Endothelial cell of umbilical vein (primary cell): ENCODE measurements around the gene VSIG10L. TPM values are rescaled to one million over a fixed set of nuclear protein-coding genes. Genes with fewer than 3 reads are reported as not detected.

Experiments
- BruUV-seq: library from RNA; stranded (reverse); fragments of 400-500 nt; replicated peaks from 2 replicates; lab custom pipeline; 2021; lab: Mats Ljungman, UMichigan
- CTCF ChIA-PET: fragments of 300-600, 350-600 bp; sonication (Branson Sonifier 250); formaldehyde crosslinking; loops from one replicate; lab custom pipeline; 2021; ENCODE audit warnings: antibody characterized with exemption, inconsistent platforms; lab: Charles Lee
- POLR2A ChIA-PET: fragments of 300-600, 350-600 bp; sonication (Branson Sonifier 250); formaldehyde crosslinking; loops from one replicate; lab custom pipeline; 2021; ENCODE audit warnings: antibody characterized with exemption, inconsistent platforms; lab: Charles Lee
- DNase-seq: peaks from one replicate; pipeline ENCODE4 v3.0.0-alpha.2; 2011; ENCODE audit warnings: low read depth, low spot score
- FAIRE-seq: peaks from 2 replicates; lab custom pipeline; 2011; peaks lifted over from hg19 to GRCh38; lab: Jason Lieb, UNC
- H2AFZ ChIP-seq: 2 replicates; pipeline ENCODE4 v1.6.0; 2012; ENCODE audit warnings: low read depth, low read length, control low read depth, inconsistent platforms
- H3K27ac ChIP-seq: 2 replicates; pipeline ENCODE4 v1.5.1; 2011; ENCODE audit warnings: low read depth, mild to moderate bottlenecking, control low read depth, low read length, moderate library complexity; ENCODE audit not compliant: insufficient read depth
- H3K27me3 ChIP-seq, 2 experiments: 2 replicates each; pipeline versions ENCODE4 v1.6.0 to v1.6.1; 2011; ENCODE audit warnings: low read length in 2 of 2, mixed read lengths in 1 of 2; ENCODE audit not compliant: control insufficient read depth in 2 of 2, insufficient read depth in 2 of 2
- H3K36me3 ChIP-seq, 2 experiments: 2 replicates in 1 of 2; 3 replicates in 1 of 2; pipeline ENCODE4 v1.5.1; 2011; ENCODE audit warnings: low read length in 2 of 2, mild to moderate bottlenecking in 1 of 2, moderate library complexity in 1 of 2; ENCODE audit not compliant: control insufficient read depth in 2 of 2, insufficient read depth in 2 of 2; ENCODE audit errors: extremely low read depth in 1 of 2
- H3K4me1 ChIP-seq: 3 replicates; pipeline ENCODE4 v1.5.1; 2011; ENCODE audit warnings: mild to moderate bottlenecking, low read length; ENCODE audit not compliant: control insufficient read depth, insufficient read depth; ENCODE audit errors: extremely low read depth
- H3K4me2 ChIP-seq: 2 replicates; pipeline ENCODE4 v1.6.1; 2011; ENCODE audit warnings: low read length, control low read depth, mixed read lengths; ENCODE audit not compliant: insufficient read depth
- H3K4me3 ChIP-seq, 3 experiments: fragments of 200-600 bp in 1 of 3; sonication (generic), shearing (Covaris generic) in 1 of 3; replicated peaks in 1 of 3; 2 replicates each; pipeline ENCODE4 v1.5.1; 2011 to 2016; ENCODE audit warnings: control low read depth in 3 of 3, low read length in 3 of 3, mild to moderate bottlenecking in 2 of 3, inconsistent platforms in 1 of 3, low read depth in 1 of 3, moderate library complexity in 1 of 3; ENCODE audit not compliant: insufficient read depth in 1 of 3
- H3K79me2 ChIP-seq: 2 replicates; pipeline ENCODE4 v1.6.0; 2012; ENCODE audit warnings: low read length, inconsistent platforms; ENCODE audit not compliant: control insufficient read depth, insufficient read depth
- H3K9ac ChIP-seq: replicated peaks from 2 replicates; pipeline ENCODE3; 2011; ENCODE audit warnings: low read length, control low read depth; ENCODE audit not compliant: insufficient read depth; ENCODE audit errors: extremely low read depth
- H3K9me1 ChIP-seq: replicated peaks from 3 replicates; pipeline ENCODE4 v1.6.0; 2011; ENCODE audit warnings: mild to moderate bottlenecking, low read length; ENCODE audit not compliant: control insufficient read depth, insufficient read depth; ENCODE audit errors: extremely low read depth
- H3K9me3 ChIP-seq: replicated peaks from 2 replicates; pipeline ENCODE4 v1.5.1; 2012; ENCODE audit warnings: low read length, inconsistent platforms; ENCODE audit not compliant: control insufficient read depth, insufficient read depth
- H4K20me1 ChIP-seq: replicated peaks from 2 replicates; pipeline ENCODE3; 2011; ENCODE audit warnings: mild to moderate bottlenecking, low read length; ENCODE audit not compliant: control insufficient read depth, insufficient read depth; ENCODE audit errors: extremely low read depth
- EZH2 ChIP-seq: IDR thresholded peaks from 2 replicates; pipeline ENCODE4 v1.6.1; 2012; ENCODE audit warnings: borderline replicate concordance, low read depth, mild to moderate bottlenecking, moderate library complexity, low read length, inconsistent platforms; ENCODE audit not compliant: severe bottlenecking
- FOS ChIP-seq: IDR thresholded peaks from 2 replicates; pipeline ENCODE4 v1.6.1; 2011; ENCODE audit warnings: mild to moderate bottlenecking, low read length, moderate library complexity, borderline replicate concordance; ENCODE audit not compliant: insufficient read depth
- GATA2 ChIP-seq: IDR thresholded peaks from 2 replicates; pipeline ENCODE4 v1.7.0; 2011; ENCODE audit warnings: low read depth, mild to moderate bottlenecking, moderate library complexity, mixed read lengths, low read length; ENCODE audit not compliant: insufficient read length, insufficient read depth
- JUN ChIP-seq: IDR thresholded peaks from 2 replicates; pipeline ENCODE4 v1.6.1; 2011; ENCODE audit warnings: borderline replicate concordance, low read depth; ENCODE audit not compliant: insufficient read length, insufficient read depth
- MYC ChIP-seq: IDR thresholded peaks from one replicate; pipeline ENCODE4 v1.6.1; 2011; ENCODE audit warnings: mild to moderate bottlenecking, low read depth, low read length
- POLR2A ChIP-seq: IDR thresholded peaks from 2 replicates; pipeline ENCODE4 v1.6.1; 2012; ENCODE audit warnings: low read depth, mild to moderate bottlenecking, control low read depth, low read length
- POLR2AphosphoS5 ChIP-seq: IDR thresholded peaks from 2 replicates; pipeline ENCODE4 v1.6.1; 2012; ENCODE audit warnings: low read depth, mild to moderate bottlenecking, control low read depth, low read length, moderate library complexity; ENCODE audit not compliant: insufficient read depth
- dilution Hi-C: fragments of 300-500 bp; cut with MboI; formaldehyde crosslinking; loops from one replicate; pipeline ENCODE4 v1.15.0; 2019; ENCODE audit warnings: low sequenced_read_pairs; ENCODE audit not compliant: extremely low pct_ligation_motif_present
- intact Hi-C: fragments of 100-400 bp; cut with micrococcal nuclease; formaldehyde crosslinking; loops from one replicate; pipeline ENCODE4 v1.10.0; 2022
- polyA plus RNA-seq, 4 experiments: library from polyadenylated mRNA; depleted of rRNA in 3 of 4; stranded (reverse) in 3 of 4; unstranded in 1 of 4; fragments of >200 nt; gene quantifications; 2 replicates each; pipeline versions ENCODE4 v1.2.1 to v1.2.3, GENCODE V29; 2011 to 2012; ENCODE audit warnings: missing spikeins in 1 of 4
- total RNA-seq: library from RNA; stranded (reverse); gene quantifications from 2 replicates; pipeline ENCODE4 v1.2.3, GENCODE V29; 2021
- TF ChIP-seq, protein P1 (sequence below), 2 donors: IDR thresholded peaks; 1 replicate in 1 of 2; 2 replicates in 1 of 2; pipeline ENCODE4 v1.5.1; 2011; ENCODE audit warnings: low read length in 2 of 2, mild to moderate bottlenecking in 2 of 2, moderate library complexity in 2 of 2, control low read depth in 1 of 2, inconsistent platforms in 1 of 2, low read depth in 1 of 2; ENCODE audit not compliant: insufficient read depth in 1 of 2; ENCODE audit errors: extremely low read depth in 1 of 2
- TF ChIP-seq, protein P2 (sequence below): IDR thresholded peaks from 2 replicates; pipeline ENCODE4 v1.6.1; 2011; ENCODE audit not compliant: insufficient read depth, insufficient read length

VSIG10L gene
- total and polyA plus RNA-seq, 2 donors (not counting 3 experiments of a cell fraction or from before 2014, with no cell fraction given) = 0.62 to 0.77 TPM

DNA sequence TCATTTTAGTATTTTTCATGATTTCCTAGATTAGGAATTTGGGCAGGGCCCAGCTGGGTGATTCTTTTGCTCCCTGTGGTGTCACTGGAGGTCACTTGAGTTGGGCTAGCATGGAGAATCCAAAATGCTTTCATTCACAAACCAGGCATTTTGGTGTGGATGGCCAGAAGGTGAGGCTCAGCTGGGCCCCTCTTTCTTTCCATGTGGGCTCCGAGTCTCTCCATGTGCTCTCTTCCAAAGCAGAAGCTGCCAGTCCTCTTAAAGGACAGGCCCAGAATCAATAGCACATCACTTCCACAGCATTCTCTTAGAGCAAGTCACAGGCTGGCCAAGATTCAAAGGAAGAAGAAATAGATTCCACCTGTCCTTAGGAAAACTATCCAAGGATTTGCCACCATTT is 52.3 kb downstream of the VSIG10L start:
- no peaks in the 10 kb centered on the region for H3K9me3 ChIP-seq
- POLR2A ChIA-PET = no interaction called here
- no peaks in the 10 kb centered on the region for H3K4me1 ChIP-seq
- no peaks in the 10 kb centered on the region for H3K36me3 ChIP-seq
- no peaks in the 10 kb centered on the region for H3K27me3 ChIP-seq
- dilution Hi-C loops = no loop called here
- no TSS peak for BruUV-seq
- no peak overlapping the region for H3K4me3 ChIP-seq
- H3K9ac ChIP-seq = no peak overlapping the region
- no peak overlapping the region for H3K4me2 ChIP-seq
- CTCF ChIA-PET = no interaction called here
- H4K20me1 ChIP-seq = no peaks in the 10 kb centered on the region
- no peak for TF ChIP-seq EZH2
- intact Hi-C loops = no loop called here
- H3K27ac ChIP-seq = no peak overlapping the region
- FAIRE-seq (no peak), DNase-seq (no peak)
- no peaks in the 10 kb centered on the region for H3K79me2 ChIP-seq
- H2AFZ ChIP-seq = no peak overlapping the region
- H3K9me1 ChIP-seq = no peaks in the 10 kb centered on the region

DNA sequence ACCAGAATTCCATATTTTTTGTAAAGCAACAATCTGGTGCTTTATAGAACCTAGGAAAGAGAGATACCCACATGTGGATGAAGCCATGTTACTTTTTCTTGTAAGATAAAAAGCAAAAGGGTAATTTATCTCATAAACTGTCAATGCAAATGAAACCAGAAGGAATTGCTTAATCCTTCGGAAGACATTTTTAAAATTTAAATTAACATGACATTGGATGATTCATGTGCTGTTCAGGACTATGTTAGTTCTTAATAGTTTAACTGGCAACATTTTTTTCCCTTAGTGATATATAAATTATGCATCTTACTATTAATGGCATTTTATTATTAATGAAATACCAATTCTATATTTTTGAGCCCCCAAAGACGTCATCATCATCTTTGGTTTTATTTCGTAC is 56.3 kb downstream of the VSIG10L start:
- no TSS peak for BruUV-seq
- dilution Hi-C loops = no loop called here
- CTCF ChIA-PET = no interaction called here

More for the DNA sequence above, 56.3 kb downstream of the VSIG10L start:
- H2AFZ ChIP-seq = no peak overlapping the region
- no peak overlapping the region for H3K27ac ChIP-seq
- intact Hi-C loops = no loop called here
- H3K36me3 ChIP-seq = no peaks in the 10 kb centered on the region
- H3K4me2 ChIP-seq = no peak overlapping the region
- H3K4me1 ChIP-seq = no peaks in the 10 kb centered on the region
- H3K9me3 ChIP-seq = no peaks in the 10 kb centered on the region
- TF ChIP-seq POLR2AphosphoS5 (no peak), EZH2 (no peak), GATA2 (no peak), JUN (no peak), POLR2A (no peak), MYC (no peak), FOS (no peak)
- TF ChIP-seq, protein P1, sequence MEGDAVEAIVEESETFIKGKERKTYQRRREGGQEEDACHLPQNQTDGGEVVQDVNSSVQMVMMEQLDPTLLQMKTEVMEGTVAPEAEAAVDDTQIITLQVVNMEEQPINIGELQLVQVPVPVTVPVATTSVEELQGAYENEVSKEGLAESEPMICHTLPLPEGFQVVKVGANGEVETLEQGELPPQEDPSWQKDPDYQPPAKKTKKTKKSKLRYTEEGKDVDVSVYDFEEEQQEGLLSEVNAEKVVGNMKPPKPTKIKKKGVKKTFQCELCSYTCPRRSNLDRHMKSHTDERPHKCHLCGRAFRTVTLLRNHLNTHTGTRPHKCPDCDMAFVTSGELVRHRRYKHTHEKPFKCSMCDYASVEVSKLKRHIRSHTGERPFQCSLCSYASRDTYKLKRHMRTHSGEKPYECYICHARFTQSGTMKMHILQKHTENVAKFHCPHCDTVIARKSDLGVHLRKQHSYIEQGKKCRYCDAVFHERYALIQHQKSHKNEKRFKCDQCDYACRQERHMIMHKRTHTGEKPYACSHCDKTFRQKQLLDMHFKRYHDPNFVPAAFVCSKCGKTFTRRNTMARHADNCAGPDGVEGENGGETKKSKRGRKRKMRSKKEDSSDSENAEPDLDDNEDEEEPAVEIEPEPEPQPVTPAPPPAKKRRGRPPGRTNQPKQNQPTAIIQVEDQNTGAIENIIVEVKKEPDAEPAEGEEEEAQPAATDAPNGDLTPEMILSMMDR (IDR thresholded peaks at IDR 0.05; ENCODE audit: extremely low read depth in 1 of 2, insufficient read depth in 1 of 2, low read depth in 1 of 2, low read length in 2 of 2) = no peak
- TF ChIP-seq, protein P2, sequence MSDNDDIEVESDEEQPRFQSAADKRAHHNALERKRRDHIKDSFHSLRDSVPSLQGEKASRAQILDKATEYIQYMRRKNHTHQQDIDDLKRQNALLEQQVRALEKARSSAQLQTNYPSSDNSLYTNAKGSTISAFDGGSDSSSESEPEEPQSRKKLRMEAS = no peak
- no peak for FAIRE-seq
- no peaks in the 10 kb centered on the region for H4K20me1 ChIP-seq
- H3K4me3 ChIP-seq = no peak overlapping the region
- no peaks in the 10 kb centered on the region for H3K27me3 ChIP-seq
- POLR2A ChIA-PET = no interaction called here
- H3K79me2 ChIP-seq = no peaks in the 10 kb centered on the region
- H3K9ac ChIP-seq = no peak overlapping the region
- no peaks in the 10 kb centered on the region for H3K9me1 ChIP-seq
- DNase-seq = no peak
